Measurements from ENCODE around the gene YBEY. TPM values are rescaled to one million over a fixed set of nuclear protein-coding genes. Genes with fewer than 3 reads are reported as not detected.
A peak's percentile ranks its signal among the peaks of the same experiment; 100 is the strongest.

Gene YBEY
- total and polyA plus RNA-seq, 2 of the 13 experiments (the other 11 are each of a cell fraction or from before 2014, with no cell fraction given) = 6.5 to 8.9 TPM

DNA sequence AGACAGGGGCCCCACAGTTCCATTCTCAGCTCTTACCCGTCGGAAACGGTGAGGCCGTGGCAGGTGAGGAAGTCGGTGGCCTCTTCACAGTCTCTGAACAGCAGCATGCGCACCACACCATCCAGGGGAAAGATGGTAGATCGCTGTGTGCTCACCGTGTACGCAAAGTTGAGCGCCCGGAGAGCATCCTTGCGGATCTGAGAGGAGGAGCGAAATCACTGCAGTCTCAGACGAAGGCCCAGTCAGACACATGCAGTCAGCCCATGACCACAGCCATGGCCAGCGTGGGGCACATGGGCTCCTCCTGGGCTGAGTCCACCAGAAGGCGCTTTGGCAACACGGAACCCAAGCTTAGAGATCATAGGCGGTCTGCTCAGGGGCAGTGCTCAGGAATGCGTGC lies 19.2 kb upstream of the YBEY start (continued):
- TF ChIP-seq, protein P1, sequence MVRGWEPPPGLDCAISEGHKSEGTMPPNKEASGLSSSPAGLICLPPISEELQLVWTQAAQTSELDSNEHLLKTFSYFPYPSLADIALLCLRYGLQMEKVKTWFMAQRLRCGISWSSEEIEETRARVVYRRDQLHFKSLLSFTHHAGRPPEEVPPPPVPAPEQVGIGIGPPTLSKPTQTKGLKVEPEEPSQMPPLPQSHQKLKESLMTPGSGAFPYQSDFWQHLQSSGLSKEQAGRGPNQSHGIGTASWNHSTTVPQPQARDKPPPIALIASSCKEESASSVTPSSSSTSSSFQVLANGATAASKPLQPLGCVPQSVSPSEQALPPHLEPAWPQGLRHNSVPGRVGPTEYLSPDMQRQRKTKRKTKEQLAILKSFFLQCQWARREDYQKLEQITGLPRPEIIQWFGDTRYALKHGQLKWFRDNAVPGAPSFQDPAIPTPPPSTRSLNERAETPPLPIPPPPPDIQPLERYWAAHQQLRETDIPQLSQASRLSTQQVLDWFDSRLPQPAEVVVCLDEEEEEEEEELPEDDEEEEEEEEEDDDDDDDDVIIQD (CRISPR knock-in tag; IDR thresholded peaks at IDR 0.05; ENCODE audit: low read depth) = no peak
- 0 out of 2 replicates have a peak, but pooled peaks have one; percentile 19 for TF ChIP-seq STAG1 (CRISPR knock-in tag; IDR thresholded peaks at IDR 0.05)
- TF ChIP-seq KLF9 (CRISPR knock-in tag; IDR thresholded peaks at IDR 0.05; ENCODE audit: low read depth) = no peak
- no peak for TF ChIP-seq SCMH1 (CRISPR knock-in tag; IDR thresholded peaks at IDR 0.05; ENCODE audit: borderline replicate concordance)
- TF ChIP-seq SRF (IDR thresholded peaks at IDR 0.05; ENCODE audit: low read depth, low read length) = no peak
- no peak for TF ChIP-seq CBX5 (CRISPR knock-in tag; IDR thresholded peaks at IDR 0.05; ENCODE audit: borderline replicate concordance)
- TF ChIP-seq THAP11 (CRISPR knock-in tag; IDR thresholded peaks at IDR 0.05) = no peak
- TF ChIP-seq SP1 (IDR thresholded peaks at IDR 0.05) = no peak
- TF ChIP-seq SP1 (CRISPR knock-in tag; IDR thresholded peaks at IDR 0.05) = no peak
- TF ChIP-seq, protein P2, sequence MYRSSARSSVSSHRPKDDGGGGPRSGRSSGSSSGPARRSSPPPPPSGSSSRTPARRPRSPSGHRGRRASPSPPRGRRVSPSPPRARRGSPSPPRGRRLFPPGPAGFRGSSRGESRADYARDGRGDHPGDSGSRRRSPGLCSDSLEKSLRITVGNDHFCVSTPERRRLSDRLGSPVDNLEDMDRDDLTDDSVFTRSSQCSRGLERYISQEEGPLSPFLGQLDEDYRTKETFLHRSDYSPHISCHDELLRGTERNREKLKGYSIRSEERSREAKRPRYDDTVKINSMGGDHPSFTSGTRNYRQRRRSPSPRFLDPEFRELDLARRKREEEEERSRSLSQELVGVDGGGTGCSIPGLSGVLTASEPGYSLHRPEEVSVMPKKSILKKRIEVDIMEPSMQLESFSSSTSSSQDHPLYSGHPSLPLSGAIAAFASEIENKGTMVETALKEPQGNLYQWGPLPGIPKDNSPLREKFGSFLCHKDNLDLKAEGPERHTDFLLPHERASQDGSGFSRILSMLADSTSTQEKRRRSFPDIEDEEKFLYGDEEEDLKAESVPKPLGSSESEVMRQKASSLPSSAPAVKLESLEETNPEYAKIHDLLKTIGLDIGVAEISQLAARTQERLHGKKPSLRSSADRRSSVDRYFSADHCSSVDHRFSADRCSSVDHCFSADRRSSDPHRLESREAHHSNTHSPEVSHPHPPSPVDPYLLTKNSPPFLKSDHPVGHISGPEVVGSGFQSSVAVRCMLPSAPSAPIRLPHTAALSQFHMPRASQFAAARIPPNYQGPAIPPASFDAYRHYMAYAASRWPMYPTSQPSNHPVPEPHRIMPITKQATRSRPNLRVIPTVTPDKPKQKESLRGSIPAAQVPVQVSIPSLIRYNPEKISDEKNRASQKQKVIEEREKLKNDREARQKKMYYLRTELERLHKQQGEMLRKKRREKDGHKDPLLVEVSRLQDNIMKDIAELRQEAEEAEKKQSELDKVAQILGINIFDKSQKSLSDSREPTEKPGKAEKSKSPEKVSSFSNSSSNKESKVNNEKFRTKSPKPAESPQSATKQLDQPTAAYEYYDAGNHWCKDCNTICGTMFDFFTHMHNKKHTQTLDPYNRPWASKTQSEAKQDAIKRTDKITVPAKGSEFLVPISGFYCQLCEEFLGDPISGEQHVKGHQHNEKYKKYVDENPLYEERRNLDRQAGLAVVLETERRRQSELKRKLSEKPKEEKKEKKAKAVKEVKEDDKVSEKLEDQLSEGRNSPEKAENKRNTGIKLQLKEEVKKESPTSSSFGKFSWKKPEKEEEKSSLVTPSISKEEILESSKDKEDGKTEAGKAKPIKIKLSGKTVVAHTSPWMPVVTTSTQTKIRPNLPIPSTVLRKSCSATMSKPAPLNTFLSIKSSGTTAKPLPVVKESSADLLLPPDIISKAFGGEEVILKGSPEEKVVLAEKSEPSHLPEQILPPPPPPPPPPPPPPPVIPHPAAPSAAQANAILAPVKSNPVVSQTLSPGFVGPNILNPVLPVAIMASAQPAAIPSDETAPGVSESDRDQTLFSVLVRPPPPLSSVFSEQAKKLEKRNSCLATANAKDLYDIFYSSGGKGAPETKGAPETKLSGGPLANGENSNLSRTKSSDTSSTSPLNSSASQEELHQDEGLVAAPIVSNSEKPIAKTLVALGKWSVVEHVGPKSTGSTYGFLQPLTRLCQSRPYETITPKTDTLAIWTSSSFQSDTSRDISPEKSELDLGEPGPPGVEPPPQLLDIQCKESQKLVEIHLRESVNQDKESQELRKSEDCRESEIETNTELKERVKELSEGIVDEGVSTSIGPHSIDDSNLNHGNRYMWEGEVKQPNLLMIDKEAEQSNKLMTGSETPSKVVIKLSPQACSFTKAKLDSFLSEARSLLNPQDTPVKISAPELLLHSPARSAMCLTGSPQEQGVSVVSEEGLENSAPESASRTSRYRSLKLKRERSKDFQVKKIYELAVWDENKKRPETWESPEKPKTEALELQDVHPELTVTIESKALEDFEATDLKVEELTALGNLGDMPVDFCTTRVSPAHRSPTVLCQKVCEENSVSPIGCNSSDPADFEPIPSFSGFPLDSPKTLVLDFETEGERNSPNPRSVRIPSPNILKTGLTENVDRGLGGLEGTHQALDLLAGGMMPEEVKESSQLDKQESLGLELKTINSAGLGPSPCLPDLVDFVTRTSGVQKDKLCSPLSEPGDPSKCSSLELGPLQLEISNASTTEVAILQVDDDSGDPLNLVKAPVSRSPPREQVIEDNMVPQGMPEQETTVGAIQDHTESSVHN (CRISPR knock-in tag; IDR thresholded peaks at IDR 0.05) = no peak
- TF ChIP-seq ZFP36L1 (CRISPR knock-in tag; IDR thresholded peaks at IDR 0.05) = no peak
- TF ChIP-seq ZSCAN9 (CRISPR knock-in tag; IDR thresholded peaks at IDR 0.05; ENCODE audit: borderline replicate concordance) = no peak
- TF ChIP-seq SMAD3 (CRISPR knock-in tag; IDR thresholded peaks at IDR 0.05) = no peak
